Kidney (tissue), 14 donors: Measurements from ENCODE around the gene CACNG3. TPM values are rescaled to one million over a fixed set of nuclear protein-coding genes. Genes with fewer than 3 reads are reported as not detected.

Source experiments
- DNase-seq, 5 donors: peaks; one replicate each; pipeline ENCODE4 v3.0.0-alpha.2; 2013 to 2020
- FAIRE-seq: peaks from 2 replicates; lab custom pipeline; 2012; peaks lifted over from hg19 to GRCh38; lab: Jason Lieb, UNC
- H3K27ac ChIP-seq, 2 donors: one replicate each; pipeline ENCODE4 v1.7.0; 2013; ENCODE audit warnings: low read depth in 2 of 2, low read length in 2 of 2, inconsistent platforms in 1 of 2
- H3K27me3 ChIP-seq: one replicate; pipeline ENCODE4 v1.7.1; 2013; ENCODE audit warnings: low read length, inconsistent platforms; ENCODE audit not compliant: control insufficient read depth, insufficient read depth
- H3K36me3 ChIP-seq, 3 donors: one replicate each; pipeline versions ENCODE4 v1.7.0 to v1.7.1; 2013; ENCODE audit warnings: low read length in 3 of 3, control low read depth in 1 of 3, inconsistent platforms in 1 of 3; ENCODE audit not compliant: insufficient read depth in 3 of 3, control insufficient read depth in 2 of 3
- H3K4me1 ChIP-seq, 3 donors: one replicate each; pipeline versions ENCODE4 v1.7.0 to v1.7.1; 2013; ENCODE audit warnings: low read length in 3 of 3, inconsistent platforms in 1 of 3, low read depth in 1 of 3; ENCODE audit not compliant: control insufficient read depth in 2 of 3, insufficient read depth in 2 of 3
- H3K4me3 ChIP-seq, 3 donors: one replicate each; pipeline versions ENCODE4 v1.7.0 to v1.8.1; 2013; ENCODE audit warnings: low read length in 3 of 3, control low read depth in 1 of 3, inconsistent platforms in 1 of 3
- H3K9ac ChIP-seq, 3 donors: one replicate each; pipeline versions ENCODE4 v1.7.0 to v1.7.1; 2013; ENCODE audit warnings: low read length in 3 of 3, control low read depth in 1 of 3, inconsistent platforms in 1 of 3
- H3K9me3 ChIP-seq, 3 donors: one replicate each; pipeline versions ENCODE4 v1.7.0 to v1.7.1; 2013; ENCODE audit warnings: low read length in 3 of 3, control low read depth in 1 of 3, inconsistent platforms in 1 of 3; ENCODE audit not compliant: control insufficient read depth in 2 of 3, insufficient read depth in 1 of 3
- CTCF ChIP-seq: IDR thresholded peaks from 3 replicates; pipeline ENCODE4 v1.5.1; 2012; ENCODE audit warnings: mild to moderate bottlenecking, moderate library complexity, borderline replicate concordance; ENCODE audit not compliant: insufficient read depth; ENCODE audit errors: extremely low read depth
- intact Hi-C: fragments of 100-400 bp; cut with DNase I; formaldehyde crosslinking; loops from one replicate; pipeline ENCODE4 v1.11.1; 2022
- polyA plus RNA-seq: library from polyadenylated mRNA; stranded (reverse); fragments of 350-450 nt; fragmentation: Illumina TruSeq; extraction: RNeasy Lipid Tissue Mini Kit (QIAGEN cat#74804); gene quantifications from one replicate; pipeline ENCODE4 v1.2.3, GENCODE V29; 2014; ENCODE audit warnings: low read depth, low replicate concordance; ENCODE audit not compliant: insufficient read depth
- total RNA-seq: library from RNA; stranded (reverse); fragmentation: NEBNext Ultra II Directional; extraction: Animal tissue kit (Norgen Biotek cat#: 25700); gene quantifications from one replicate; pipeline ENCODE4 v1.2.1, GENCODE V29; 2021
- donor health status: control.
- donor health status: control.
- donor health status: control.
- donor health status: control.
- donor health status: control.
- donor health status: DM: yes; HTN: yes; CAD: no.
- donor health status: Normal renal cell carcinoma (clear cell type).

Gene CACNG3
- total and polyA plus RNA-seq, 2 donors from 2014 or later, result not detected

DNA sequence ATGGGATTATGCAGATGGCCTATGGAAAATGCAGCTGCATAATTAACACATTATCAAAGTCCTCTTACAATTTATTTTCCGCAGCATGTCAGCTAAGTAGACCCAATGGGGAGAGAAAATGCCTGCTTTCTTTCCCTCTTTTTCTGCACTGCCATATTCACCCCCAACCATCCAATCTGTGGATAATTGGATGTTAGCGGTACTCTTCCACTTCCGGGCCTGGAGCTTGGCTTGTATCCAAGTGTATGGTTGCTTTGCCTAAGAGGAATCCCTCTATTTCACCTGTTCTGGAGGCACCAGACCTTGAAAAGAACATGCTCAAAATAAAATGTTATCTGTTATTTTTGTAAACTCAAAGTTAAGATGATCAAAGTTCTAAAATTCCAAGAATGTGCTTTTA is 41.1 kb upstream of the CACNG3 start:
- Histone ChIP-seq H3K4me1 (no peaks in the 10 kb centered on the region), H3K27me3 (no peaks in the 10 kb centered on the region), H3K36me3 (no peaks in the 10 kb centered on the region), H3K27ac (no peak overlapping the region), H3K9me3 (no peaks in the 10 kb centered on the region), H3K9ac (no peak overlapping the region), H3K4me3 (no peak overlapping the region)
- DNase-seq, result no peak
- no peak for TF ChIP-seq CTCF
- FAIRE-seq, result no peak
- intact Hi-C loops, result no loop called here

GRCh38 chr16:24216961-24217360 is 39.2 kb upstream of the CACNG3 start:
- FAIRE-seq (no peak), DNase-seq (no peak)
- intact Hi-C loops, result no loop called here
- H3K27ac ChIP-seq, result no peak overlapping the region
- H3K4me3 ChIP-seq, result no peak overlapping the region
- no peaks in the 10 kb centered on the region for H3K4me1 ChIP-seq
- H3K36me3 ChIP-seq, result no peaks in the 10 kb centered on the region
- no peak for TF ChIP-seq CTCF
- no peaks in the 10 kb centered on the region for H3K9me3 ChIP-seq
- H3K9ac ChIP-seq, result no peak overlapping the region
- H3K27me3 ChIP-seq, result no peaks in the 10 kb centered on the region

DNA sequence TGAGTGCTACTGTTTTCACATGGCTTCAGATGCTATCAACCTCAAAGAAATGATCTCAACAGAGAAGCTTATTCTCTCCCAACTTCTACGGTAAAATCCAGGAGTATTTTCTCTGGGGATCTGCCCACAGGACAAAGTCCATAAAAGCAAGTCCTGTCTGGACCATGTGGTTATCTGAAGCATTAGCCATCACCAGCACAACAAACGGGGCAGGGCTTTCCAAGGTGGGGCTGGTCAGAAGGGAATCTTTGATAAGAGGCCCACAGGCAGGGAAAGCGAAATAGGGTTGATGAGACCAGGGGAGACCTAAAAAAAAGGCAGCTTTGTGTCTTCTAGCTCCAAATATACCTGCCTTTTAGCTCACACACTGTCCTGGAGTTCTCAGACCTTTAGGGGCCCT is 38.7 kb upstream of the CACNG3 start:
- no peak overlapping the region for H3K27ac ChIP-seq
- H3K4me3 ChIP-seq, result no peak overlapping the region
- no peak for DNase-seq
- TF ChIP-seq CTCF, result no peak
- H3K9ac ChIP-seq, result no peak overlapping the region
- H3K9me3 ChIP-seq, result no peaks in the 10 kb centered on the region
- intact Hi-C loops, result no loop called here
- no peaks in the 10 kb centered on the region for H3K36me3 ChIP-seq
- H3K27me3 ChIP-seq, result no peaks in the 10 kb centered on the region
- no peaks in the 10 kb centered on the region for H3K4me1 ChIP-seq
- FAIRE-seq, result no peak

- FAIRE-seq (no peak), DNase-seq (no peak)
- no peaks in the 10 kb centered on the region for H3K9me3 ChIP-seq
- TF ChIP-seq CTCF, result no peak
- no peak overlapping the region for H3K9ac ChIP-seq
- H3K36me3 ChIP-seq, result no peaks in the 10 kb centered on the region
- no peaks in the 10 kb centered on the region for H3K4me1 ChIP-seq
- H3K27ac ChIP-seq, result no peak overlapping the region
- intact Hi-C loops, result no loop called here
- no peaks in the 10 kb centered on the region for H3K27me3 ChIP-seq
- no peak overlapping the region for H3K4me3 ChIP-seq
These were observed 37.8 kb upstream of the CACNG3 start for GRCh38 chr16:24218299-24218698.
